22Rv1 (cell line): ENCODE measurements around the gene RRN3.
"Not testable (repeated sequence)": the region's sequence is repeated elsewhere in the genome, so short reads cannot be mapped to it uniquely, and the experiment has no call there.

Experiments used
- CTCF ChIP-seq: fragments of 450-650 bp; IDR thresholded peaks from 2 replicates; pipeline ENCODE4 v1.5.1; 2017; ENCODE audit warnings: mild to moderate bottlenecking
- ZFX ChIP-seq: fragments of 450-650 bp; IDR thresholded peaks from 2 replicates; pipeline ENCODE4 v1.6.1; 2017; ENCODE audit warnings: antibody characterized with exemption, borderline replicate concordance

GRCh38 chr16:15134752-15135482 is 40.8 kb upstream of the RRN3 start:
- not testable (repeated sequence) for TF ChIP-seq CTCF, ZFX
